ENCODE results near the gene PITPNM2.

Gene PITPNM2

DNA sequence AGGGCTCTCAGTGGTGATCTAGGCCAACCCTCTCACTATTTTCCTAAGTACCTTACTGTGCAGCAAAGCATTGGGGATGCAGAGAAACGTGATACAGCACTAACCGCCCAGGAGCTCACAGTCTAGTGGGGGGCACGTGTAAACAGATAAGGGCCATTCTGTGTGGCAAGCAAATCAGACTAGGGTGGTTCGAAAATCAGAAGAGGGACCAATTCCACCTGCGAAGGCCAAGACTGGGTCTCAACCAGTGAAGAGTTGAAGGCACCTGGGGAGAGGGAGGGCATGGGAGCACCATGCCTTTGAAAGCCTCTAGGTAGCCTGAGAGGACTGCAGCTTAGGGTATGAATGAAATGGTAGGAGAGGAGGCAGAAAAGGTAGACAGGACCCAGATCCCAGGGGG lies 2.2 kb downstream of the PITPNM2 start:
- no peaks in the 10 kb centered on the region for H3K4me1 ChIP-seq (ENCODE audit: insufficient read depth, low read length, poor library complexity, severe bottlenecking)
- H3K4me2 ChIP-seq (ENCODE audit: low read depth, low read length, poor library complexity, severe bottlenecking), result no peak overlapping the region
- no peak overlapping the region for H3K4me3 ChIP-seq (ENCODE audit: low read length, poor library complexity, severe bottlenecking)
- no peaks in the 10 kb centered on the region for H4K20me1 ChIP-seq (ENCODE audit: insufficient read depth, low read length, poor library complexity, severe bottlenecking)
- H3F3A ChIP-seq (ENCODE audit: low read depth), result peaks cover 4% of the 10 kb centered on the region; the same call in 1 of the 2 replicates
- no peaks in the 10 kb centered on the region for H3K9me3 ChIP-seq (ENCODE audit: insufficient read depth, low read depth, low read length)
- H3K79me2 ChIP-seq (ENCODE audit: insufficient read depth, low read length), result no peaks in the 10 kb centered on the region
- H3K27me3 ChIP-seq (ENCODE audit: insufficient read depth, low read length, poor library complexity, severe bottlenecking), result peaks cover 10% of the 10 kb centered on the region
- no peak overlapping the region for H3K9ac ChIP-seq (ENCODE audit: low read depth, low read length, poor library complexity, severe bottlenecking)
- no peak overlapping the region for H2AFZ ChIP-seq (ENCODE audit: low read length)
- TF ChIP-seq CTCF (conservative IDR thresholded peaks at IDR 0.05; ENCODE audit: low read length), result no peak
- no peak for TF ChIP-seq EZH2phosphoT487 (IDR thresholded peaks at IDR 0.05; ENCODE audit: borderline replicate concordance)
- H3K36me3 ChIP-seq (ENCODE audit: insufficient read depth, low read length), result no peaks in the 10 kb centered on the region
- H3K9me2 ChIP-seq (replicated peaks; ENCODE audit: low read depth, low read length), result no peaks in the 10 kb centered on the region

GRCh38 chr12:123148223-123148622 lies 2.7 kb downstream of the PITPNM2 start:
- H3K9ac ChIP-seq (ENCODE audit: low read depth, low read length, poor library complexity, severe bottlenecking), result no peak overlapping the region
- H3K36me3 ChIP-seq (ENCODE audit: insufficient read depth, low read length), result no peaks in the 10 kb centered on the region
- H3K4me2 ChIP-seq (ENCODE audit: low read depth, low read length, poor library complexity, severe bottlenecking), result no peak overlapping the region
- H3K79me2 ChIP-seq (ENCODE audit: insufficient read depth, low read length), result no peaks in the 10 kb centered on the region
- no peaks in the 10 kb centered on the region for H3K9me2 ChIP-seq (replicated peaks; ENCODE audit: low read depth, low read length)
- H3K4me1 ChIP-seq (ENCODE audit: insufficient read depth, low read length, poor library complexity, severe bottlenecking), result no peaks in the 10 kb centered on the region
- H3K4me3 ChIP-seq (ENCODE audit: low read length, poor library complexity, severe bottlenecking), result no peak overlapping the region
- H3K27me3 ChIP-seq (ENCODE audit: insufficient read depth, low read length, poor library complexity, severe bottlenecking), result peaks cover 10% of the 10 kb centered on the region
- H3F3A ChIP-seq (ENCODE audit: low read depth), result peaks cover 4% of the 10 kb centered on the region; the same call in 1 of the 2 replicates
- TF ChIP-seq CTCF (conservative IDR thresholded peaks at IDR 0.05; ENCODE audit: low read length), result no peak
- H3K9me3 ChIP-seq (ENCODE audit: insufficient read depth, low read depth, low read length), result no peaks in the 10 kb centered on the region
- no peaks in the 10 kb centered on the region for H4K20me1 ChIP-seq (ENCODE audit: insufficient read depth, low read length, poor library complexity, severe bottlenecking)
- H2AFZ ChIP-seq (ENCODE audit: low read length), result no peak overlapping the region

- H3K4me1 ChIP-seq (ENCODE audit: insufficient read depth, low read length, poor library complexity, severe bottlenecking), result peaks cover 4% of the 10 kb centered on the region
- H3K36me3 ChIP-seq (ENCODE audit: insufficient read depth, low read length), result no peaks in the 10 kb centered on the region
- H3K27me3 ChIP-seq (ENCODE audit: insufficient read depth, low read length, poor library complexity, severe bottlenecking), result peaks cover 7% of the 10 kb centered on the region
- H3K4me3 ChIP-seq (ENCODE audit: low read length, poor library complexity, severe bottlenecking), result no peak overlapping the region
- no peaks in the 10 kb centered on the region for H3K9me2 ChIP-seq (replicated peaks; ENCODE audit: low read depth, low read length)
- H3K79me2 ChIP-seq (ENCODE audit: insufficient read depth, low read length), result no peaks in the 10 kb centered on the region
- no peak overlapping the region for H3K9ac ChIP-seq (ENCODE audit: low read depth, low read length, poor library complexity, severe bottlenecking)
- no peaks in the 10 kb centered on the region for H3F3A ChIP-seq (ENCODE audit: low read depth)
- no peak overlapping the region for H3K4me2 ChIP-seq (ENCODE audit: low read depth, low read length, poor library complexity, severe bottlenecking)
- H3K9me3 ChIP-seq (ENCODE audit: insufficient read depth, low read depth, low read length), result no peaks in the 10 kb centered on the region
- TF ChIP-seq CTCF (conservative IDR thresholded peaks at IDR 0.05; ENCODE audit: low read length), result no peak
- no peak for TF ChIP-seq EZH2phosphoT487 (IDR thresholded peaks at IDR 0.05; ENCODE audit: borderline replicate concordance)
- no peaks in the 10 kb centered on the region for H4K20me1 ChIP-seq (ENCODE audit: insufficient read depth, low read length, poor library complexity, severe bottlenecking)
- H2AFZ ChIP-seq (ENCODE audit: low read length), result no peak overlapping the region
Measured at GRCh38 chr12:123145211-123145610, 5.7 kb downstream of the PITPNM2 start.
